Fibroblast of the conjunctiva (primary cell): ENCODE data around the gene CD72.
"Not testable (repeated sequence)": the region's sequence is repeated elsewhere in the genome, so short reads cannot be mapped to it uniquely, and the experiment has no call there.

Source experiments
- DNase-seq: peaks from one replicate; pipeline ENCODE4 v3.0.0-alpha.2; 2010; ENCODE audit warnings: low read depth

The CD72 gene

GRCh38 chr9:35616681-35617459 lies 1.3 kb downstream of the CD72 start:
- peak; percentile 16 for DNase-seq

GRCh38 chr9:35615981-35616680 lies 2.1 kb downstream of the CD72 start:
- no peak for DNase-seq

DNA sequence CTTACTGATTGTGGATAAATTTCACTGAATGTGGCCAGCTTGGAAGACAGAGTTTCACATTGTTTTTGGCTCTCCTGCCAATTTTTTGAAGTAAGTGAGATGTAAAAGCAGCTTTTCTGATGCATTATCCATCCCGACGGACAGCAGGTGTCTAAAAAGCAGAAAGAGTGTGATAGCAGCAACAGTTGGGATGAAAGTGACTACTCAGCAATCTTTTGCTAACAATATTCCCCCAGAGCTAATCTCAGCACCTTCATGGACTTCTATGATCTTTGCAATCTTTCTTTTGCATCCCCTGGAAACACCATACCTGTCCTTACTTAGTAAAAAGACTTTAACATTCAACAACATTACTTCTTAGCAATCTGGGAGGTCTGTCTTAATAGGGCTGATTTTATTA lies 5.4 kb downstream of the CD72 start:
- DNase-seq, result no peak

- not testable (repeated sequence) for DNase-seq
These were observed 6.1 kb downstream of the CD72 start for GRCh38 chr9:35612066-35612465.

GRCh38 chr9:35611230-35611797 lies 6.9 kb downstream of the CD72 start:
- peak; percentile 30 for DNase-seq

DNA sequence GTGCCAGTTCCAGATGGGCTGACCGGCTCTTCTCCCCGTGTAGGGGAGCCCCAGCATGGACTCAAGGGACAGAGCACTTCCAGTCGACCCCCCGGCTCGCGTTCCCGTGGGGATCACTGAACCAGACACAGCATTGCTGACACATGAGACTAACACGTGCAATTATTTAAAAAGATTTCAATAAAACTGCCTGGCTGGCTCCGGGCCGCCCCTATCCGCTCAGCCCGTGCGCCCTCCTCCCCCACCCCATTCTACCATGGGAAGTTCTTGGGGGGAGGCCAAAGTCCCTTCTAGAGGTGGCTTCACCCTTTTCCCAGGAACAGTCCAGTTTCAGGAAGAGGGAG lies 8.4 kb downstream of the CD72 start:
- DNase-seq, result no peak

DNA sequence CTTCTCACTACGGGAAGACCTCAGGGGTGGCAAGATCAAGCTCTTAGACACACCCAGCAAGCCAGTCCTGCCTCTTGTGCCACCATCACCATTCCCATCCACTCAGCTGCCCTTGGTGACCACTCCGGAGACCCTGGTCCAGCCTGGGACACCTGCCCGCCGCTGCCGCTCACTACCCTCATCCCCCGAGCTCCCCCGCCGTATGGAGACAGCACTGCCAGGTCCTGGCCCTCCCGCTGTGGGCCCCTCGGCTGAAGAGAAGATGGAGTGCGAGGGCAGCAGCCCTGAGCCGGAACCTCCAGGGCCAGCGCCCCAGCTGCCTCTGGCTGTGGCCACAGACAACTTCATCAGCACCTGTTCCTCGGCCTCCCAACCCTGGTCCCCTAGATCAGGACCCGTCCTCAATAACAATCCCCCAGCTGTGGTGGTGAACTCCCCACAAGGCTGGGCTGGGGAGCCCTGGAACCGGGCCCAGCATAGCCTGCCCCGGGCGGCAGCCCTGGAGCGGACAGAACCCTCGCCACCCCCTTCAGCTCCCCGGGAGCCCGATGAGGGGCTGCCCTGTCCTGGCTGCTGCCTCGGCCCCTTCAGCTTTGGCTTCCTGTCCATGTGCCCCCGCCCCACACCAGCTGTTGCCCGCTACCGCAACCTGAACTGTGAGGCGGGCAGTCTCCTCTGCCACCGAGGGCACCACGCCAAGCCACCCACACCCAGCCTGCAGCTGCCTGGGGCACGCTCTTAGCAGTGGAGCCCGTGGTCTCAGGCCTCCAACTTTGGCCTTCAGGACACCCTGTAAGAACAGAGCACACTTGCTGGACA lies 9.0 kb downstream of the CD72 start:
- no peak for DNase-seq

DNA sequence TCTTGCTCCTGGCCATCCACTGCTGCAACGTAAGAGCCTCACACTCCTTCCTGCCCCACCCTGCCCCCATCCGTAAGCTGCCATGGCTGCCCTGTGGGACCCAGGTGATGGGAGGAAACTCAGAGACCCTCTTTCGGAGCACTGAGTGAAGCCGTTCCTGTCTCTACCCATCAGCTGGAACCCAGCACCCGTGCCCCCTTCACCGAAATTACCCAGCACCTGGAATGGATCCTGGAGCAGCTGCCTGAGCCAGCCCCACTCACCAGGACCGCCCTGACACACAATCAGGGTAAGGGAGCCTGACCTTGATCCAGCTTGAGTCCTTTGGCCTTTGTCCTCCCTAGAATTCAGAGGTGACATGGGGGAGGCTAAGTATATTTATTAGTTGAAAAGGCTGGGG lies 10.0 kb downstream of the CD72 start:
- no peak for DNase-seq

DNA sequence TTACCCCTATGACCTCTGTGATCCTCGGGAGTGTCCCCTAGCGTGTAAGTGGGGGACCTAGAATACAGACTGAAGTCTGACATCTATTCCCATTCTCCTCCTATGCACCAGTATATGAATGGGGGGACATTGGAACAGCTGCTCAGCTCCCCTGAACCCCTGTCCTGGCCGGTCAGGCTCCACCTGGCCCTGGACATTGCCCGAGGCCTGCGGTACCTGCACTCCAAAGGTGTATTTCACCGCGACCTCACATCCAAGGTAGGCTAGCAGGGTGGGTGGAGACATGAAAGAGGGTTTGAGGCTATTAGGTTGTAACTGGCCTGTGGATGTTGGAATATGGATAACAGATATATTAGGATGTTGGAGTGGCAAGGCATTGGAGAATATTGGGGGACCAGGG lies 11.5 kb downstream of the CD72 start:
- no peak for DNase-seq

DNA sequence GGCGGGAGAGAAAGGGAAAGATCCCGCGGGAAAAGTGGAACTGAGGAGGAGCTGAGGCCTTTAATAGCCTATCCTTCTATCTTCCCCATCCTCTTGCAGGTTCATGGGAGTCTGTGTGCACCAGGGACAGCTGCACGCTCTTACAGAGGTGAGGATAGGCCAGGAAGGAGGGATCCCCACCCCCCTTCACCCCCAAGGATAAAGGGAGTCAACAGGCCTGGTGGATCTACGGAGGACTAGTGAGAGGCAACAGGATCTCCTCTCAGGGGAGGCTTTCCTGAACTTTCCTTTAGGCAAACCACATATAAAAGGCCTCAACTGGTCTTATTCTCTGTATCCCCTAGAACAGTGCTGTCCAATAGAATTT lies 12.1 kb downstream of the CD72 start:
- DNase-seq, result no peak

GRCh38 chr9:35605351-35606137 lies 12.7 kb downstream of the CD72 start:
- no peak for DNase-seq

DNA sequence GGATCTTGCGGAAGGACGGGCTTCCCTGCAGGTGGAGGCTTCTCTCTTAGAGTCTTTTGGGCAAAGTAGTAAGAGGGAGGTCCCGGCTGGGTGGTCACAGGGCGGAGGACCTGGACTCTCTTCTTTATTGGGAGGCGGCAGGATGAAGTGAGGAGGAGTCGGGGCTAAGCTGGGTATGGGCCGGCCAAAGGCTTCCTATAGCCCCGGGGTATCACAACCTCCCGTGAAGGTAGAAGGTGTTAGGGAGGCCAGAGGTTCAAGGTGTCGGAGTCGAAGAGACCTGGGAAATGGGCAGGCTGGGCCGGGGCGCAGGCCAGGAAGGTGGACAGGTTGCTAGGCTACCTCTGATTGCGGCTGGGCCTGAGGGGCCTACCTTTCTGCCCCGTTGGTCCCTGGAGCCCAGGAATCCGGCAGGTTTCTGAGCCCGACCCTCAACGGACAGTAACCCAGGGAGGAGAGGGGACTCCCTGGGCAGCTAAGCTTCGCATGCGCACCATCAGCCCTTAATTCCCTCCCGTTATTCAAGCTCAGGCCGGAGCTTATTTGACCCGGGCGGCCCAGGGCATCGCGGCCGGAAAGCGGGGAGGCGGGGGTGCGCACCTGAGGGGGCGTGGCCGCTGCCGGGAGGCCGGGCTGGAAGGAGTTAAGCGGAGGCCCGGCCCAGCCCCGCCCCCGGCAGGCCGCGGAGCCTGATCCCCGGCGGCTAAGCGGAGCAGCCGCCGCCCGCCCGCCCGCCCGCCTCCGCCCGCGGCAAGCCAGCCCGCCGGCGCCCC lies 13.4 kb downstream of the CD72 start, which contains the start of gene TESK1:
Gene TESK1 (plus strand): TSS at position 685 of the 773 bp plus-strand sequence. CDS start 358 bp downstream, outside the sequence.
- peak; percentile 17 for DNase-seq

GRCh38 chr9:35603986-35604577 lies 14.1 kb downstream of the CD72 start:
- DNase-seq, result peak; percentile 100

DNA sequence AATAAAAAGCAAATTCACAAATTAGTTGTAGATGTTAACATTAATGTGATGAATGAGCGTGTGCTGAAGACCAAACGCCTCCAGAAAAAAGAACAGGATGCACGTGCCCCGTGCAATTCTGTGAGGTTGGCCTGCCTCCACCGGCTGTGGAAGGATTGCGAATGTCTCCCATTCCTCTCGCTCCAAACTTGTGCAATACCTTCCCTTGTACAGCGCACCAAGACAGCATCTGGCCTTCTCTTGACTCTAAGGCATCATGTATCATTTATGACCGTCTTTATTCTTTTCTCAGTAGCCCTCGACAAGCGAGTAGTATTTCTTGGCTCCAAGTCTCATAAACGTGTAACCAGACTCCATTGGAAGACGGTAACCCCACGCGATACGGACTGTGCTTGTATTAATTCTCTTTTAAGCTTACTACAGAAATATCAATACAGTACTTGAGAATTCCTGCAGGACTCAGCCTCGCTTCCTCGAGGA lies 14.7 kb downstream of the CD72 start:
- DNase-seq, result peak; percentile 76

- DNase-seq, result no peak
These were observed 18.2 kb downstream of the CD72 start for GRCh38 chr9:35599763-35600604.

DNA sequence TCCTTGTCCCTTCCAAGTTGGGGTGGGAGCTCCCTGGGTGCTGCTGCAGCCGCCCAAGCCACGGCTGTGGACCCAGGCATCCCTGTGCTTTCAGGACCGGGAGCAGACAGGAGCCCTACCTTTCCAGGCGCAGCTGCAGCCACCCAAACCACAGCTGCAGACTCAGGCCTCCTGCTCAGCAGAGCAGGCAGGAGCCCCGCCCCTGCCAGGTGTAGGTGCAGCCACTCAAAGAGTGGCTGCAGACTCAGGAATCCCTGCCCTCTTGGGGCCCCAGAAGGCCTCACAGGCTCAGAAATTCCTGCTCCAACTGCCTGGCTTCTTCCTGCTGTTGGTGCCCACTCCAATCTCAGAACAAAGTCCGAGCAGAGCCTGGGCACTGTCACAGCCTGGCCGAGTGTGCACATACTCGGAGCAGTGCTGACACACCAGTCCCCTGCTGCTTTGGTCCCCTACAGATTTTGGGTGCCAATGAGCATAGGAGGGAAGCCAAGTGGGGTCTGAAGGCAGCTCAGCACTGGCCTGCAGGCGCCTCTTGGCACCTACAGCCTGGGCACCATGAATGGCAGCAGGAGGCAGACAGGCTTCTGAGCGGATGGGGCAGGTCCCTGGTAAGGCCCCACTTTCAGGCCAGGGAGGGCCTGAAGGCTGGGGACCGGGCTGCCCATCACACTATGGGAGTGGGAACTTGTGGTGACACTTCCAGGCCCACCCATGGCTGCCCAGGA lies 19.2 kb downstream of the CD72 start:
- DNase-seq, result no peak

GRCh38 chr9:35596907-35597306 lies 21.3 kb downstream of the CD72 start:
- not testable (repeated sequence) for DNase-seq

GRCh38 chr9:35594471-35594870 lies 23.7 kb downstream of the CD72 start:
- no peak for DNase-seq

- no peak for DNase-seq
These were observed 24.6 kb downstream of the CD72 start for GRCh38 chr9:35593581-35593980.
